ENCODE measurements around the gene BMP3.

The BMP3 gene

GRCh38 chr4:81040012-81040659 is 9.6 kb downstream of the BMP3 start:
- Histone ChIP-seq H2BK15ac (ENCODE audit: low read length) (no peak overlapping the region), H3K23ac (ENCODE audit: low read depth, low read length, poor library complexity) (no peak overlapping the region), H3K27ac (replicated peaks; ENCODE audit: low read length) (no peak overlapping the region), H3K14ac (ENCODE audit: low read length) (no peak overlapping the region), H3K9me3 (replicated peaks in 1 of 2; ENCODE audit: control insufficient read depth in 2 of 2, insufficient read depth in 1 of 2, low read depth in 1 of 2, low read length in 2 of 2) (no peaks in the 10 kb centered on the region), H2AFZ (ENCODE audit: low read length) (peak overlapping the region; percentile 21), H2AK5ac (ENCODE audit: low read depth, low read length) (no peak overlapping the region), H3K27me3 (ENCODE audit: control insufficient read depth in 3 of 3, insufficient read depth in 3 of 3, low read depth in 1 of 3, low read length in 3 of 3) (no peaks in the 10 kb centered on the region), H3K4me2 (ENCODE audit: insufficient read depth, low read length, poor library complexity, severe bottlenecking) (no peak overlapping the region), H4K8ac (ENCODE audit: low read depth, low read length) (no peak overlapping the region), H2BK12ac (ENCODE audit: low read length) (no peak overlapping the region), H3K4ac (ENCODE audit: low read length) (no peak overlapping the region), H2BK5ac (ENCODE audit: low read length) (no peak overlapping the region), H3K79me1 (ENCODE audit: low read depth, low read length) (no peaks in the 10 kb centered on the region), H3K9ac (ENCODE audit: low read depth, low read length, poor library complexity) (no peak overlapping the region), H3K4me1 (ENCODE audit: control insufficient read depth in 2 of 2, insufficient read depth in 1 of 2, low read depth in 1 of 2, low read length in 2 of 2) (no peaks in the 10 kb centered on the region), H3K4me3 (ENCODE audit: low read length in 2 of 2) (no peak overlapping the region), H4K91ac (ENCODE audit: low read depth, low read length, poor library complexity) (no peak overlapping the region), H2BK120ac (ENCODE audit: low read depth, low read length) (no peak overlapping the region), H3K36me3 (replicated peaks in 1 of 2; ENCODE audit: control insufficient read depth in 2 of 2, insufficient read depth in 2 of 2, low read length in 2 of 2) (no peaks in the 10 kb centered on the region), H3K18ac (ENCODE audit: low read length) (no peak overlapping the region)
- WGBS, 2 donors (ENCODE audit: extremely low coverage in 2 of 2, insufficient read length in 2 of 2, insufficient replicate concordance in 1 of 2) = no CpG with 5 or more reads among the region's 4 CpGs
- DNase-seq (ENCODE audit: low spot score) = no peak

GRCh38 chr4:81042578-81043365 is 12.3 kb downstream of the BMP3 start:
- no peak overlapping the region for H2BK15ac ChIP-seq (ENCODE audit: low read length)
- no peak overlapping the region for H3K9ac ChIP-seq (ENCODE audit: low read depth, low read length, poor library complexity)
- H3K4me3 ChIP-seq (ENCODE audit: low read length in 2 of 2) = no peak overlapping the region
- H2AFZ ChIP-seq (ENCODE audit: low read length) = no peak overlapping the region
- no peak overlapping the region for H3K27ac ChIP-seq (replicated peaks; ENCODE audit: low read length)
- no peak overlapping the region for H2BK12ac ChIP-seq (ENCODE audit: low read length)
- no peak overlapping the region for H4K91ac ChIP-seq (ENCODE audit: low read depth, low read length, poor library complexity)
- no peak overlapping the region for H2BK5ac ChIP-seq (ENCODE audit: low read length)
- H3K27me3 ChIP-seq (ENCODE audit: control insufficient read depth in 3 of 3, insufficient read depth in 3 of 3, low read depth in 1 of 3, low read length in 3 of 3) = no peaks in the 10 kb centered on the region
- no peak overlapping the region for H3K4ac ChIP-seq (ENCODE audit: low read length)
- no peak overlapping the region for H2BK120ac ChIP-seq (ENCODE audit: low read depth, low read length)
- H3K14ac ChIP-seq (ENCODE audit: low read length) = no peak overlapping the region
- no peaks in the 10 kb centered on the region for H3K4me1 ChIP-seq (ENCODE audit: control insufficient read depth in 2 of 2, insufficient read depth in 1 of 2, low read depth in 1 of 2, low read length in 2 of 2)
- no peak overlapping the region for H2AK5ac ChIP-seq (ENCODE audit: low read depth, low read length)
- no peak overlapping the region for H4K8ac ChIP-seq (ENCODE audit: low read depth, low read length)
- H3K9me3 ChIP-seq (replicated peaks in 1 of 2; ENCODE audit: control insufficient read depth in 2 of 2, insufficient read depth in 1 of 2, low read depth in 1 of 2, low read length in 2 of 2) = no peaks in the 10 kb centered on the region
- WGBS, 2 donors (ENCODE audit: extremely low coverage in 2 of 2, insufficient read length in 2 of 2, insufficient replicate concordance in 1 of 2) = no CpG with 5 or more reads among the region's 5 CpGs
- no peaks in the 10 kb centered on the region for H3K79me1 ChIP-seq (ENCODE audit: low read depth, low read length)
- no peak overlapping the region for H3K18ac ChIP-seq (ENCODE audit: low read length)
- H3K23ac ChIP-seq (ENCODE audit: low read depth, low read length, poor library complexity) = no peak overlapping the region
- H3K36me3 ChIP-seq (replicated peaks in 1 of 2; ENCODE audit: control insufficient read depth in 2 of 2, insufficient read depth in 2 of 2, low read length in 2 of 2) = no peaks in the 10 kb centered on the region
- H3K4me2 ChIP-seq (ENCODE audit: insufficient read depth, low read length, poor library complexity, severe bottlenecking) = no peak overlapping the region
- no peak for DNase-seq (ENCODE audit: low spot score)

DNA sequence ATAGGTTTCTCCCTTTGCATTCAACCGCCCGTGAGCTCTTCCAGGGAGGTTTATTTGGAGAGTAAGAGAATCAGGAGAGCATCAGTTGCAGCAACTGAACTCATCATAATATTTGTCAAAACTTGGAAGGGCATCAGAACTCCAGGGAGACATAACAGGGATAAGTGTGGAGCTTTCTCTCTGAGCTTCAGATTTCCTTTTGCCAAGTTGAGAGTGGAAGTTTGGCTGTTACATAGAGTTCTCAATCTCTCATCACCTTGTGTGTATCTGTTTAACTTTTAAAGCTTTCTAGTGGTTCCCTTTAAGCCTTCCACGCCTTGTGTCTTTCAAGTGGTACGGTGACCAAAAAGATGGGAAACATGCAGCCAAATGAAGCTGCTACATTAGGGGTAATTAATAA is 18.8 kb downstream of the BMP3 start:
- no peaks in the 10 kb centered on the region for H3K36me3 ChIP-seq (replicated peaks in 1 of 2; ENCODE audit: control insufficient read depth in 2 of 2, insufficient read depth in 2 of 2, low read length in 2 of 2)
- H3K14ac ChIP-seq (ENCODE audit: low read length) = no peak overlapping the region
- H2AFZ ChIP-seq (ENCODE audit: low read length) = no peak overlapping the region
- H4K8ac ChIP-seq (ENCODE audit: low read depth, low read length) = no peak overlapping the region
- H3K4me3 ChIP-seq (ENCODE audit: low read length in 2 of 2) = no peak overlapping the region
- H3K27me3 ChIP-seq (ENCODE audit: control insufficient read depth in 3 of 3, insufficient read depth in 3 of 3, low read depth in 1 of 3, low read length in 3 of 3) = no peaks in the 10 kb centered on the region
- no peaks in the 10 kb centered on the region for H3K9me3 ChIP-seq (replicated peaks in 1 of 2; ENCODE audit: control insufficient read depth in 2 of 2, insufficient read depth in 1 of 2, low read depth in 1 of 2, low read length in 2 of 2)
- H2BK12ac ChIP-seq (ENCODE audit: low read length) = no peak overlapping the region
- no peak overlapping the region for H2AK5ac ChIP-seq (ENCODE audit: low read depth, low read length)
- no peak overlapping the region for H3K27ac ChIP-seq (replicated peaks; ENCODE audit: low read length)
- DNase-seq (ENCODE audit: low spot score) = no peak
- H2BK120ac ChIP-seq (ENCODE audit: low read depth, low read length) = no peak overlapping the region
- no peak overlapping the region for H2BK5ac ChIP-seq (ENCODE audit: low read length)
- no peak overlapping the region for H3K18ac ChIP-seq (ENCODE audit: low read length)
- no peak overlapping the region for H3K4me2 ChIP-seq (ENCODE audit: insufficient read depth, low read length, poor library complexity, severe bottlenecking)
- no peak overlapping the region for H2BK15ac ChIP-seq (ENCODE audit: low read length)
- no CpG with 5 or more reads among the region's 4 CpGs for WGBS, 2 donors (ENCODE audit: extremely low coverage in 2 of 2, insufficient read length in 2 of 2, insufficient replicate concordance in 1 of 2)
- H3K9ac ChIP-seq (ENCODE audit: low read depth, low read length, poor library complexity) = no peak overlapping the region
- H3K4ac ChIP-seq (ENCODE audit: low read length) = no peak overlapping the region
- no peak overlapping the region for H3K23ac ChIP-seq (ENCODE audit: low read depth, low read length, poor library complexity)
- no peaks in the 10 kb centered on the region for H3K79me1 ChIP-seq (ENCODE audit: low read depth, low read length)
- H3K4me1 ChIP-seq (ENCODE audit: control insufficient read depth in 2 of 2, insufficient read depth in 1 of 2, low read depth in 1 of 2, low read length in 2 of 2) = peaks cover 0 to 2% of the 10 kb centered on the region in 2 donors
- no peak overlapping the region for H4K91ac ChIP-seq (ENCODE audit: low read depth, low read length, poor library complexity)

DNA sequence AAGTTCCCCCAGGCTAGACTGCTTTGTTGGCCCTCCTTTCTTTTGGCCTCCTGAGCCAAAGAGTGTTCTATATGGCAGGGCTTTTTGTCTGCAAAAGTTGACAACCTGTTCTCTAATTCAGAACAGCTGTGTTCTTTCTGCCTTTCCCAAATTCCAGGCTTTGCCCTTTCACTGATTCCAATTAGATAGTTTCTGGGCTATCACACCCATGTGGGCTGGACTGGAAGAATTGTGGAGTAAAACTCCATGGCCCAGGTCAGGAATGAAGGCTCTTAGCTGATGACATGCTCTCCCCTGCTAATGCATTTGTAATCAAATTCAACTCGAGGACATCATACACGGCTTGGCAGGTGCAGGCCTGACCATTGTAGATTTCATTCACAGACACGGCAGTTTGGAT is 19.4 kb downstream of the BMP3 start:
- Histone ChIP-seq H3K4me1 (ENCODE audit: control insufficient read depth in 2 of 2, insufficient read depth in 1 of 2, low read depth in 1 of 2, low read length in 2 of 2) (peaks cover 0 to 2% of the 10 kb centered on the region in 2 donors), H3K14ac (ENCODE audit: low read length) (no peak overlapping the region), H3K9ac (ENCODE audit: low read depth, low read length, poor library complexity) (no peak overlapping the region), H3K4me3 (ENCODE audit: low read length in 2 of 2) (no peak overlapping the region), H4K91ac (ENCODE audit: low read depth, low read length, poor library complexity) (no peak overlapping the region), H3K4me2 (ENCODE audit: insufficient read depth, low read length, poor library complexity, severe bottlenecking) (no peak overlapping the region), H4K8ac (ENCODE audit: low read depth, low read length) (no peak overlapping the region), H3K23ac (ENCODE audit: low read depth, low read length, poor library complexity) (no peak overlapping the region), H3K4ac (ENCODE audit: low read length) (no peak overlapping the region), H3K9me3 (replicated peaks in 1 of 2; ENCODE audit: control insufficient read depth in 2 of 2, insufficient read depth in 1 of 2, low read depth in 1 of 2, low read length in 2 of 2) (no peaks in the 10 kb centered on the region), H3K27me3 (ENCODE audit: control insufficient read depth in 3 of 3, insufficient read depth in 3 of 3, low read depth in 1 of 3, low read length in 3 of 3) (no peaks in the 10 kb centered on the region), H2BK120ac (ENCODE audit: low read depth, low read length) (no peak overlapping the region), H2BK5ac (ENCODE audit: low read length) (no peak overlapping the region), H3K36me3 (replicated peaks in 1 of 2; ENCODE audit: control insufficient read depth in 2 of 2, insufficient read depth in 2 of 2, low read length in 2 of 2) (no peaks in the 10 kb centered on the region), H2AFZ (ENCODE audit: low read length) (no peak overlapping the region), H2AK5ac (ENCODE audit: low read depth, low read length) (no peak overlapping the region), H3K27ac (replicated peaks; ENCODE audit: low read length) (no peak overlapping the region), H2BK12ac (ENCODE audit: low read length) (no peak overlapping the region), H3K79me1 (ENCODE audit: low read depth, low read length) (no peaks in the 10 kb centered on the region), H3K18ac (ENCODE audit: low read length) (no peak overlapping the region), H2BK15ac (ENCODE audit: low read length) (no peak overlapping the region)
- DNase-seq (ENCODE audit: low spot score) = no peak
- WGBS, 2 donors (ENCODE audit: extremely low coverage in 2 of 2, insufficient read length in 2 of 2, insufficient replicate concordance in 1 of 2) = no CpG with 5 or more reads among the region's 3 CpGs
